GM06990 (cell line): ENCODE results near the gene SUMO4.

Source experiments
- DNase-seq: peaks from one replicate; pipeline ENCODE4 v3.0.0-alpha.2; 2011; ENCODE audit not compliant: insufficient read length; ENCODE audit errors: extremely low read depth
- H3K27me3 ChIP-seq: replicated peaks from 2 replicates; pipeline ENCODE4 v1.6.0; 2011; ENCODE audit warnings: low read length; ENCODE audit not compliant: control insufficient read depth, insufficient read depth
- H3K36me3 ChIP-seq: 2 replicates; pipeline ENCODE4 v1.5.1; 2011; ENCODE audit warnings: low read length; ENCODE audit not compliant: control insufficient read depth, insufficient read depth
- H3K4me3 ChIP-seq: replicated peaks from 2 replicates; pipeline ENCODE4 v1.5.1; 2011; ENCODE audit warnings: low read depth, mild to moderate bottlenecking, control low read depth, low read length
- CTCF ChIP-seq: IDR thresholded peaks from 2 replicates; pipeline ENCODE4 v1.5.1; 2011; ENCODE audit warnings: low read length, control low read depth, mild to moderate bottlenecking, inconsistent platforms; ENCODE audit not compliant: insufficient read depth, poor library complexity, severe bottlenecking

The SUMO4 gene

GRCh38 chr6:149400050-149400449 is at the start of gene SUMO4:
Gene SUMO4 (plus strand): TSS chr6:149400262. CDS start chr6:149400392, 130 bp downstream.
- H3K4me3 ChIP-seq = no peak within 1 kb of the TSS
- no peaks in the 10 kb centered on the region for H3K27me3 ChIP-seq
- DNase-seq = no peak
- H3K36me3 ChIP-seq = peaks cover 8% of the 10 kb centered on the region
- no peak for TF ChIP-seq CTCF

- Histone ChIP-seq H3K4me3 (no peak overlapping the region), H3K36me3 (no peaks in the 10 kb centered on the region; the same call in 1 of the 2 replicates), H3K27me3 (no peaks in the 10 kb centered on the region)
- no peak for DNase-seq
- TF ChIP-seq CTCF = no peak
Measured at GRCh38 chr6:149354009-149354408, 46.1 kb upstream of the SUMO4 start.

- peaks cover 3% of the 10 kb centered on the region for H3K36me3 ChIP-seq
- no peak for TF ChIP-seq CTCF
Measured at GRCh38 chr6:149356081-149356750, 43.8 kb upstream of the SUMO4 start.

GRCh38 chr6:149357726-149358538 is 42.1 kb upstream of the SUMO4 start:
- no peak for TF ChIP-seq CTCF
- Histone ChIP-seq H3K36me3 (peaks cover 4% of the 10 kb centered on the region), H3K4me3 (no peak overlapping the region), H3K27me3 (no peaks in the 10 kb centered on the region)
- no peak for DNase-seq

More at GRCh38 chr6:149356081-149356750, 43.8 kb upstream of the SUMO4 start:
- DNase-seq = no peak
- Histone ChIP-seq H3K27me3 (no peaks in the 10 kb centered on the region), H3K4me3 (no peak overlapping the region)

- no peak for DNase-seq
- Histone ChIP-seq H3K27me3 (no peaks in the 10 kb centered on the region), H3K4me3 (no peak overlapping the region), H3K36me3 (peaks cover 4% of the 10 kb centered on the region)
- TF ChIP-seq CTCF = no peak
Measured at GRCh38 chr6:149359440-149359839, 40.6 kb upstream of the SUMO4 start.
